Measurements from ENCODE around the gene FILIP1L.

The FILIP1L gene

DNA sequence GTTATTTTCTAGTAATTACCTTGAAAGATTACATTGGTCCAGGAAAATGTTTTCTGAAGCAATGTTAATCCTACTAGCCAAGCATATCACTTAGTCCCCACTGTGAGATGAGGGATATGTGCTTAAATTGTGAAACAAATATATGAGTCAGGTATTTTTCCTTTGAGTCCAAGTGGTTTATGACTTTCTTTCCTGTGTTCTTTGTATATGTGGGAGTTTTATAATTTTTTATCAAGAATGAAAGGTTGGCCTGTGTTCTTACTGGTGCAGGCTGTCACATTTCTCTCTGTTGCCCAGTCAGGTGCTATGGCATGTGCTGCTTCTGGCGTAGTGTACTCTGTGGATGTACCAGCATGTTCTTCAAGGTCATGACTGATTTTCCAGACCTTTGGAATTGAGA is 149.2 kb downstream of the FILIP1L start:
- Histone ChIP-seq H3K4me3 (ENCODE audit: low read depth in 1 of 2, low read length in 1 of 2) (no peak overlapping the region), H3K36me3 (no peaks in the 10 kb centered on the region), H3K27me3 (no peaks in the 10 kb centered on the region), H3K27ac (no peak overlapping the region), H3K9me3 (no peaks in the 10 kb centered on the region), H3K4me1 (ENCODE audit: control insufficient read depth in 1 of 2, insufficient read depth in 1 of 2, low read depth in 1 of 2, low read length in 1 of 2) (no peaks in the 10 kb centered on the region)
- TF ChIP-seq CTCF (IDR thresholded peaks at IDR 0.05), result no peak

GRCh38 chr3:99962703-99963102 is 151.6 kb downstream of the FILIP1L start:
- H3K4me1 ChIP-seq (ENCODE audit: control insufficient read depth in 1 of 2, insufficient read depth in 1 of 2, low read depth in 1 of 2, low read length in 1 of 2), result no peaks in the 10 kb centered on the region
- H3K27me3 ChIP-seq, result no peaks in the 10 kb centered on the region
- TF ChIP-seq CTCF (IDR thresholded peaks at IDR 0.05), result no peak
- H3K4me3 ChIP-seq (ENCODE audit: low read depth in 1 of 2, low read length in 1 of 2), result no peak overlapping the region
- H3K9me3 ChIP-seq, result no peaks in the 10 kb centered on the region
- H3K27ac ChIP-seq, result no peak overlapping the region
- H3K36me3 ChIP-seq, result no peaks in the 10 kb centered on the region

DNA sequence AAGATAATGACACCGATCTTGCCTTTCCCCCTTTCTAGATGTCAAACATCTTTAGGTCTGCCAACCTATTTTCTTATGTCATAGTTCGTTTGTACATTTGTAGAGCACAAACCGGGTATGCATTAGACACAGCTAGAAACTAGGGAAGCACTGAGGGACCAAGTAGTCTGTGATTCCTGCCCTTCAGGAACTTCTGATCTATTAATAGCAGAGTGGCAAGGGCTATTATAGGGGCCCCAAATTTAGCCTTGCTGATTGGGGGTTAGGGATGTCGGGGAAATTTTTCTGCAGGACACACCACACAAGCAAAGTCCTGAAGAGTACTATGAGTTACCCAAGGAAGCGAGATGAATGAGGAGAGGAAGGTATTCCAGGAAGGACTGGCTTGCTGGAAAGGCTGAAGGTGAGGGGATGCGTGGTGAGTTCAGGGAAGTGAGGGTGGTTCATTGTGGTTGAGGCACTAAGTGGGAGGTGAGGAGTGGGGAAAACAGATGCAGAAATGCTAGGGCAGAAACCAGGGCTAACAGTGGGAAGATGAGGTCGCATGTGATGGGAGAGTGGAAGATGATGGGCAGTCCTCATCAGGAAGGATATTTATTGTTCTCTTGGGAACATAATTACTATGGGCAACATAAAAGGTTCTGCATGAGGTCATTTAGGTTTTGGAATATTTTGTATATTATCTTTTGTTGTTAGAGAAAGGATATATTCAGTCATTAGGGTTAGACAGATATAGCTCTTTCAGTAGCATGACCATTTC is 152.4 kb downstream of the FILIP1L start:
- Histone ChIP-seq H3K4me3 (ENCODE audit: low read depth in 1 of 2, low read length in 1 of 2) (no peak overlapping the region), H3K27me3 (no peaks in the 10 kb centered on the region), H3K9me3 (no peaks in the 10 kb centered on the region), H3K4me1 (ENCODE audit: control insufficient read depth in 1 of 2, insufficient read depth in 1 of 2, low read depth in 1 of 2, low read length in 1 of 2) (no peaks in the 10 kb centered on the region), H3K36me3 (no peaks in the 10 kb centered on the region), H3K27ac (no peak overlapping the region)
- TF ChIP-seq CTCF (IDR thresholded peaks at IDR 0.05), result no peak

DNA sequence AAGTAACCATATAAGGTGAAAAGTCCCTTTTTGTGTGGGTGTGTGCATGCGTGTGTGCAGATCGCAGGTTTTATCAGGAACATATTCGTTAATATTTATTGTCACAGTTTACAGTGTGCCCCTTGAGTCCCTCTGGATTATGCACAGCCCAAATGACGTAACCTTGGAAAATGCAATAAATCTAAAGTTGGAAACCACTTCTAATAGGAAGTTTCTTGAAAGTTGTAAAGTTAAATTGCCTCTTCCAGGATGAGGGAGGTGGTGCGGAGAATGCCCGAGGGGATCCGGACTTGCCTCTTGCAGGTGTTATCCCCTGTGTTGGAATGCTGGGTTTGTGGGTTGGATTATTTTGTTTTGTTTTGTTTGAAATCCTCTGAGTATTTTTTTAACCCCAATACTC is 153.4 kb downstream of the FILIP1L start:
- no peaks in the 10 kb centered on the region for H3K9me3 ChIP-seq
- no peak overlapping the region for H3K4me3 ChIP-seq (ENCODE audit: low read depth in 1 of 2, low read length in 1 of 2)
- no peak for TF ChIP-seq CTCF (IDR thresholded peaks at IDR 0.05)
- H3K27me3 ChIP-seq, result no peaks in the 10 kb centered on the region
- no peaks in the 10 kb centered on the region for H3K4me1 ChIP-seq (ENCODE audit: control insufficient read depth in 1 of 2, insufficient read depth in 1 of 2, low read depth in 1 of 2, low read length in 1 of 2)
- H3K36me3 ChIP-seq, result no peaks in the 10 kb centered on the region
- H3K27ac ChIP-seq, result no peak overlapping the region

DNA sequence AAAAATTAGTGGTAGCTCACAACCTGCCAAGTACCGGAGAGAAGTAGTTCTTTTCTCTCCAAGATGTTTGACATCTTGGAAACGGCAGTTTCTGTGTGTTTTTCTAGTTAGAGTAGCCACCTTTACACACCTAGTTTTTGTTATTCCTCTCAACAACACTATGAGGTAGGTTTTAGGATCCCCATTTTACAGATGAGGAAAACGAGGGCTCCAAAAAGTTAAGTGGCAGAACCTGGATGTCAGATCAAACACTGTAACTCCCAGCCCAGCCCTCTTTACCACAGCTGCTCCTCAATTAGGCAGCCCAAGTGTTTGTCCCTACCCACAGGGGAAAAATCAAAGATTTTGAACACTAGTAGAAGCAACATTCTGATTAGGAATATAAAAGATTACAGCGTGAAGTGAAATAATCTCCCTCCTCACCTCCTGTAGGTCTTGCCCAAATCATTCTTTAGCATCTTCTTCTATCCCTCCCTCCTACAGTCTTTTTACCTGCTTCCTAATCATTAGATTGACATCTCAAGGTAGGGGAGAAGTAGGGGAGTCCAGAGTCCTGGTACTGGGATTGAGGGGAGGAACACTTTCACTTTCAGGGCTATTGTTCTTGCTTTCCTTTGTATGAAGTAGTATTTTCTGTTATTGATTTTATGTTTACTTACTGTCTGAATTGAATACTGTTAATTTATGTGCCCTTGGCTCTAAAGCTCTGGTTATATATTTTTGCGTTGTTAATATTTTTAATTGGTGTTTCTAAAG is 154.0 kb downstream of the FILIP1L start:
- no peak for TF ChIP-seq CTCF (IDR thresholded peaks at IDR 0.05)
- H3K9me3 ChIP-seq, result no peaks in the 10 kb centered on the region
- H3K27me3 ChIP-seq, result no peaks in the 10 kb centered on the region
- no peak overlapping the region for H3K4me3 ChIP-seq (ENCODE audit: low read depth in 1 of 2, low read length in 1 of 2)
- H3K36me3 ChIP-seq, result no peaks in the 10 kb centered on the region
- H3K4me1 ChIP-seq (ENCODE audit: control insufficient read depth in 1 of 2, insufficient read depth in 1 of 2, low read depth in 1 of 2, low read length in 1 of 2), result no peaks in the 10 kb centered on the region
- H3K27ac ChIP-seq, result no peak overlapping the region

Measured in neutrophil (primary cell).